BE2C (cell line): ENCODE data around the gene DEFB112.

Experiments
- DNase-seq: peaks from one replicate; pipeline ENCODE4 v3.0.0-alpha.2; 2020
- H3K27me3 ChIP-seq: fragments of 250-450 bp; sonication (Bioruptor Pico); 2 replicates; pipeline ENCODE4 v1.5.1; 2020; ENCODE audit warnings: mild to moderate bottlenecking
- H3K36me3 ChIP-seq: fragments of 250-450 bp; sonication (Bioruptor Pico); 2 replicates; pipeline ENCODE4 v1.5.1; 2020; ENCODE audit warnings: mild to moderate bottlenecking
- H3K4me1 ChIP-seq: fragments of 250-450 bp; sonication (Bioruptor Pico); 2 replicates; pipeline ENCODE4 v1.5.1; 2020
- H3K4me3 ChIP-seq: 2 replicates; pipeline ENCODE4 v1.5.1; 2011; ENCODE audit warnings: low read depth, low read length
- H3K9me3 ChIP-seq: fragments of 250-450 bp; sonication (Bioruptor Pico); 2 replicates; pipeline ENCODE4 v1.5.1; 2020
- CTCF ChIP-seq: IDR thresholded peaks from 2 replicates; pipeline ENCODE4 v1.5.1; 2012; ENCODE audit warnings: mild to moderate bottlenecking, low read depth, low read length

The DEFB112 gene

DNA sequence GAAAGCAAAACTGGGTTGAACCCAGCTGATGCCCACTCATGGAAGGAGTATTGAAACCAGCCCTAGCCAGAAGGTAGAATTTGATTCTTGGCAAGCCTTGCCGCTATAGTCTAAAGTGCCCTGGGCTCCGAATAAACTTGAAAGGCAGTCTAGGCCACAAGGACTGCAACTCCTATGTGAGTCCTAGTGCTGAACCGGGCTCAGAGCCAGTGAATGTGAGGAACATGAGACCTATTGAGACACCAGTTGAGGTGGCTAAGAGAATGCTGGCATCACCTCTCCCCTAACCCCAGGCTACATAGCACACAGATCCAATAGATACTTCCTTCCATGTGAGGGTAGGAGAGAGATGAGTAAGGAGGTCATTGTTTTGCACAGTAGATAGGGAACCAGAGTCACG, 24.5 kb downstream of the DEFB112 start:
- TF ChIP-seq CTCF = no peak
- Histone ChIP-seq H3K36me3 (no peaks in the 10 kb centered on the region), H3K27me3 (no peaks in the 10 kb centered on the region), H3K9me3 (no peaks in the 10 kb centered on the region), H3K4me1 (no peaks in the 10 kb centered on the region), H3K4me3 (no peak overlapping the region)
- no peak for DNase-seq

GRCh38 chr6:50021894-50022293, 27.8 kb downstream of the DEFB112 start, which contains the start of gene DEFB110:
TSS of gene DEFB110 (minus strand) at chr6:50021994. CDS start at chr6:50021935, 59 bp downstream.
- TF ChIP-seq CTCF = no peak
- no peak for DNase-seq
- Histone ChIP-seq H3K4me1 (no peaks in the 10 kb centered on the region), H3K9me3 (no peaks in the 10 kb centered on the region), H3K36me3 (no peaks in the 10 kb centered on the region), H3K4me3 (no peak within 1 kb of the TSS), H3K27me3 (no peaks in the 10 kb centered on the region)

- H3K4me1 ChIP-seq = no peaks in the 10 kb centered on the region
- H3K9me3 ChIP-seq = no peaks in the 10 kb centered on the region
- DNase-seq = no peak
- no peak overlapping the region for H3K4me3 ChIP-seq
- no peak for TF ChIP-seq CTCF
- H3K27me3 ChIP-seq = no peaks in the 10 kb centered on the region
- H3K36me3 ChIP-seq = no peaks in the 10 kb centered on the region
Observed at GRCh38 chr6:50007819-50008218, 41.9 kb downstream of the DEFB112 start.

- Histone ChIP-seq H3K36me3 (no peaks in the 10 kb centered on the region), H3K27me3 (no peaks in the 10 kb centered on the region), H3K9me3 (no peaks in the 10 kb centered on the region), H3K4me1 (no peaks in the 10 kb centered on the region), H3K4me3 (no peak overlapping the region)
- TF ChIP-seq CTCF = no peak
- DNase-seq = no peak
Observed at GRCh38 chr6:50003139-50003538, 46.6 kb downstream of the DEFB112 start.

DNA sequence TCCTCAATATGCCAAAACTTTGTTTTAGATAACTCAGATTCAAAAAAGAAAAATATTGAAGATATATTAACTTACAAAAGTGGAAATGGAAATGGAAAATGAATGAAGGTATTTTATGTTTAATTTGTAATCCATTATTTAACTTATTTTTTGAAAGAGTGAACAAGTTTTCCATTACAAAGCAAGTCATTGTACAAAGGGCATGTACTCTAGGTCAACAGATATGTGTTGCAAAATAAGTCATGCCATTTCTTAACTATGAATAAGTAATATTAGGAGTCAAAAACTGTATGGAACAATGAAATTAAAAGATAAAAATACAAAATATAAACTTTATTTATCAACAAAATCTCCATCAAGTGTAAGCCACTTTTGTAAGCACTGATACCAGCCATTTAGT, 54.5 kb downstream of the DEFB112 start:
- no peak for TF ChIP-seq CTCF
- Histone ChIP-seq H3K4me3 (no peak overlapping the region), H3K9me3 (no peaks in the 10 kb centered on the region), H3K27me3 (no peaks in the 10 kb centered on the region), H3K36me3 (no peaks in the 10 kb centered on the region), H3K4me1 (no peaks in the 10 kb centered on the region)
- no peak for DNase-seq
